HCT116 (cell line): ENCODE results near the gene CD93. TPM values are rescaled to one million over a fixed set of nuclear protein-coding genes. Genes with fewer than 3 reads are reported as not detected.

Experiments
- ATAC-seq: fragments of 200-7000 bp; cut with Tn5 transposase; 2 replicates; pipeline ENCODE4 v1.9.1; 2020; ENCODE audit warnings: mild to moderate bottlenecking, moderate library complexity
- BruUV-seq: library from RNA; stranded (reverse); fragments of 400-500 nt; replicated peaks from 2 replicates; lab custom pipeline; 2021; lab: Mats Ljungman, UMichigan
- CTCF ChIA-PET: fragments of 300-600 bp; sonication (Branson Sonifier 250); formaldehyde crosslinking; loops from one replicate; lab custom pipeline; 2021; ENCODE audit warnings: antibody characterized with exemption; lab: Charles Lee
- POLR2A ChIA-PET: fragments of 300-600, 350-600 bp; sonication (Branson Sonifier 250); formaldehyde crosslinking; loops from one replicate; lab custom pipeline; 2021; ENCODE audit warnings: antibody characterized with exemption; lab: Charles Lee
- RAD21 ChIA-PET, 2 experiments: fragments of 300-600 bp; sonication (Branson Sonifier 250); formaldehyde crosslinking; loops; one replicate each; lab custom pipeline; 2023; ENCODE audit warnings: low total read pairs in 2 of 2; ENCODE audit not compliant: uncharacterized antibody in 2 of 2, unreplicated experiment in 2 of 2, low non-redundant PET in 1 of 2; lab: Charles Lee
- DNase-seq: peaks from one replicate; pipeline ENCODE4 v3.0.0-alpha.2; 2010; ENCODE audit warnings: low read depth, low spot score
- H2AFZ ChIP-seq: fragments of 200-600 bp; shearing (Covaris generic), sonication (generic); 2 replicates; pipeline ENCODE4 v1.6.1; 2017; ENCODE audit warnings: low read depth, mixed run types, mixed read lengths, antibody characterized with exemption, low read length; ENCODE audit not compliant: poor library complexity, severe bottlenecking
- H3K27ac ChIP-seq: 2 replicates; pipeline ENCODE4 v1.5.1; 2012; ENCODE audit warnings: low read depth, low read length
- H3K27me3 ChIP-seq: fragments of 200-600 bp; sonication (generic); 2 replicates; pipeline ENCODE4 v1.6.1; 2016; ENCODE audit warnings: mixed run types, low read length, mixed read lengths; ENCODE audit not compliant: insufficient read depth
- H3K36me3 ChIP-seq, 2 experiments: fragments of 200-500 bp in 1 of 2; fragments of 200-600 bp in 1 of 2; sonication (Bioruptor generic) in 1 of 2; sonication (generic) in 1 of 2; 2 replicates each; pipeline versions ENCODE4 v1.5.1 to v1.6.1; 2014 to 2016; ENCODE audit warnings: low read length in 2 of 2, inconsistent platforms in 1 of 2, mixed read lengths in 1 of 2, mixed run types in 1 of 2; ENCODE audit not compliant: insufficient read depth in 2 of 2, control insufficient read depth in 1 of 2
- H3K4me1 ChIP-seq, 2 experiments: fragments of 200-600 bp in 1 of 2; sonication (generic) in 1 of 2; 2 replicates each; pipeline versions ENCODE4 v1.5.1 to v1.6.1; 2012 to 2017; ENCODE audit warnings: low read length in 2 of 2, inconsistent platforms in 1 of 2, mild to moderate bottlenecking in 1 of 2, mixed read lengths in 1 of 2, mixed run types in 1 of 2, moderate library complexity in 1 of 2; ENCODE audit not compliant: insufficient read depth in 2 of 2, control insufficient read depth in 1 of 2
- H3K4me2 ChIP-seq: fragments of 200-600 bp; sonication (generic); 2 replicates; pipeline ENCODE4 v1.6.1; 2017; ENCODE audit warnings: mixed run types, low read length, mixed read lengths
- H3K4me3 ChIP-seq, 2 experiments: fragments of 200-600 bp in 1 of 2; sonication (generic) in 1 of 2; replicated peaks in 1 of 2; 2 replicates each; pipeline ENCODE4 v1.5.1; 2011 to 2016; ENCODE audit warnings: low read length in 2 of 2, control low read depth in 1 of 2, low read depth in 1 of 2, mild to moderate bottlenecking in 1 of 2, mixed read lengths in 1 of 2, mixed run types in 1 of 2
- H3K79me2 ChIP-seq: fragments of 200-600 bp; sonication (generic); 2 replicates; pipeline ENCODE4 v1.6.1; 2017; ENCODE audit warnings: mild to moderate bottlenecking, mixed run types, low read length, moderate library complexity, mixed read lengths; ENCODE audit not compliant: insufficient read depth
- H3K9ac ChIP-seq: fragments of 200-600 bp; sonication (generic); 2 replicates; pipeline ENCODE4 v1.6.1; 2016; ENCODE audit warnings: low read length, mixed read lengths
- H3K9me2 ChIP-seq: fragments of 200-600 bp; sonication (generic), shearing (Covaris generic); 2 replicates; pipeline ENCODE4 v1.6.1; 2017; ENCODE audit warnings: mixed run types, mild to moderate bottlenecking, moderate library complexity; ENCODE audit not compliant: insufficient read depth
- H3K9me3 ChIP-seq, 2 experiments: fragments of 200-500 bp in 1 of 2; fragments of 200-600 bp in 1 of 2; sonication (Bioruptor generic) in 1 of 2; sonication (generic) in 1 of 2; 2 replicates each; pipeline ENCODE4 v1.6.1; 2014 to 2017; ENCODE audit warnings: low read length in 2 of 2, mixed read lengths in 2 of 2, inconsistent platforms in 1 of 2, low read depth in 1 of 2, mild to moderate bottlenecking in 1 of 2, mixed run types in 1 of 2, moderate library complexity in 1 of 2; ENCODE audit not compliant: control insufficient read depth in 1 of 2, insufficient read depth in 1 of 2
- H4K20me1 ChIP-seq: fragments of 200-600 bp; sonication (generic), shearing (Covaris generic); 2 replicates; pipeline ENCODE4 v1.6.1; 2017; ENCODE audit warnings: mixed run types, mild to moderate bottlenecking, moderate library complexity; ENCODE audit not compliant: insufficient read depth
- CBX3 ChIP-seq: IDR thresholded peaks from 2 replicates; pipeline ENCODE4 v1.6.1; 2012; ENCODE audit warnings: low read depth
- CEBPB ChIP-seq: IDR thresholded peaks from 2 replicates; pipeline ENCODE4 v1.6.1; 2012; ENCODE audit warnings: low read depth
- EGR1 ChIP-seq: IDR thresholded peaks from 2 replicates; pipeline ENCODE4 v1.6.1; 2012; ENCODE audit warnings: low read depth
- ELF1 ChIP-seq: IDR thresholded peaks from 2 replicates; pipeline ENCODE4 v1.6.1; 2012; ENCODE audit warnings: low read depth, borderline replicate concordance
- EZH2phosphoT487 ChIP-seq: fragments of 200-600 bp; IDR thresholded peaks from 2 replicates; pipeline ENCODE4 v1.6.1; 2018; ENCODE audit warnings: antibody characterized with exemption, borderline replicate concordance
- FOSL1 ChIP-seq: IDR thresholded peaks from 2 replicates; pipeline ENCODE4 v1.6.1; 2012; ENCODE audit warnings: low read depth
- POLR2A ChIP-seq: IDR thresholded peaks from 2 replicates; pipeline ENCODE4 v1.7.0; 2011; ENCODE audit warnings: borderline replicate concordance; ENCODE audit not compliant: insufficient read depth, insufficient read length; ENCODE audit errors: extremely low read depth
- SIN3A ChIP-seq: IDR thresholded peaks from 2 replicates; pipeline ENCODE4 v1.6.1; 2012; ENCODE audit warnings: low read depth
- SRF ChIP-seq: IDR thresholded peaks from 2 replicates; pipeline ENCODE4 v1.6.1; 2012; ENCODE audit warnings: low read depth
- YY1 ChIP-seq: IDR thresholded peaks from 2 replicates; pipeline ENCODE4 v1.6.1; 2011; ENCODE audit warnings: low read length, low read depth, moderate library complexity, mild to moderate bottlenecking; ENCODE audit not compliant: insufficient replicate concordance; ENCODE audit errors: extremely low read depth
- intact Hi-C: fragments of 100-400 bp; cut with micrococcal nuclease; formaldehyde crosslinking; loops from 2 replicates; pipeline ENCODE4 v1.10.0; 2022
- total RNA-seq: library from RNA; stranded (reverse); gene quantifications from one replicate; pipeline ENCODE4 v1.2.1, GENCODE V29; 2021; ENCODE audit not compliant: unreplicated experiment
- TF ChIP-seq, protein P1 (sequence below): IDR thresholded peaks from 2 replicates; pipeline ENCODE4 v1.6.1; 2012

The CD93 gene
- total RNA-seq, 1 experiment from 2014 or later, result 0.07 TPM

DNA sequence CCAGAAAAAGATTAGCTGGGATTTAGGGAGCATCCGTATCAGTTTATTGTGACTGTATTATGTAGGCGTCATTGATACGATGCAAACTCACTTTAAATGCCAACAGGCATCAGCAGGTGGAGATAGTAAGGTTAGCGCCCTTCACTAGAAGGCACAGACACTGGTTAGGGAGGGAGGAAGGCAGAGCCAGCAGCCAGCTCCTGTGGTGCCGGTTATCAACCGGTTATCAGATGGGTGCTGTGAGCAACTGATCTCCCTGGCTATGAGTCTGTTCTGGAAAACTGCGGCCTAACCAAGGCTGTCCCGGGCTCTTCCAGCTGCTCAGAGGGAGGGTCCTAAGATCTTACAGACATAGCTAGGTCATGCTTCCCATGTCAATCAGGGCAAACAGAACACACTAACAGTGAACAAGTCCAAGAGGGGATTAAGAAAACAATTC lies 47.5 kb upstream of the CD93 start (continued):
- no peak for TF ChIP-seq POLR2A

DNA sequence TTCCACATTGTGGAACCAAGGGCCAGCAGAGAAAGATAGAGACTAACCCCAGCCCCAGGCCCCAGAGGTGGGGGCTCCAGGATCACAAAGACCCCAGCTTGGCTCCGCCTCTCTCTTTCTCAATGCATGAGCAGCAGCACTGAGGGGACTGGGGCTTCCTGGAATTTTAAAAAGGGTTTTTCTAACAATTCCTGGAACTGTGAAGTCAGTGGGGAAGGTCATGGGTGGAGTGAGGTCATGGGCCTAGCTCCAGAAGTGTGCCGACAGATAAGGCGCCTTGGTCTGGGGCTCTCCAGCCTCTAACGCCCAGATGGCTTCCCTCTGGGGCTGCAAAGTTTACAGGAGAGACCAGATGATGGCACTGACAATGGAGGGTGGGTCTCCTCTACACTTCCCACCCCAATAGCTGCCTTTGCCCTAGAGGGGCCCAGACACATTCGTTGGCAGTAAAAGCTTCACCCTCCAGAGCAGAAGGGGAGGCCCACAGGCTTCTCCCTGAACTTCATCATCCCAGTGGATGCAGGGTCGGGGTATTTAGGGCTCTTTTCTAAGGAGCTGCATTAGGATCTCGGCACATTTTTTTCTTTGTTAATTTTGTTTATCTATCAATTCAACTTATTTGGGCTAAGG lies 46.9 kb upstream of the CD93 start:
- H3K9me3 ChIP-seq, result no peaks in the 10 kb centered on the region
- H3K4me3 ChIP-seq, result no peak overlapping the region
- intact Hi-C loops, result no loop called here
- no peaks in the 10 kb centered on the region for H4K20me1 ChIP-seq
- no peaks in the 10 kb centered on the region for H3K36me3 ChIP-seq
- no TSS peak for BruUV-seq
- POLR2A ChIA-PET, result no interaction called here
- no peak overlapping the region for H3K9ac ChIP-seq
- ATAC-seq, result no peak
- no peak for DNase-seq
- H3K27me3 ChIP-seq, result no peaks in the 10 kb centered on the region
- CTCF ChIA-PET, result no interaction called here
- H3K9me2 ChIP-seq, result no peaks in the 10 kb centered on the region
- no peak overlapping the region for H3K4me2 ChIP-seq
- RAD21 ChIA-PET, result no interaction called here
- H3K79me2 ChIP-seq, result no peaks in the 10 kb centered on the region
- peaks cover 0 to 25% of the 10 kb centered on the region in 2 experiments; a peak in 2 of 4 replicates for H3K4me1 ChIP-seq
- TF ChIP-seq CEBPB, result no peak
- TF ChIP-seq, protein P1, sequence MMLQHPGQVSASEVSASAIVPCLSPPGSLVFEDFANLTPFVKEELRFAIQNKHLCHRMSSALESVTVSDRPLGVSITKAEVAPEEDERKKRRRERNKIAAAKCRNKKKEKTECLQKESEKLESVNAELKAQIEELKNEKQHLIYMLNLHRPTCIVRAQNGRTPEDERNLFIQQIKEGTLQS, result no peak
- no peak for TF ChIP-seq YY1
- no peak for TF ChIP-seq ELF1
- no peak for TF ChIP-seq EGR1
- TF ChIP-seq CBX3, result no peak
- no peak for TF ChIP-seq EZH2phosphoT487
- no peak for TF ChIP-seq SRF
- no peak for TF ChIP-seq FOSL1
- no peak for TF ChIP-seq SIN3A
- H2AFZ ChIP-seq, result no peak overlapping the region
- H3K27ac ChIP-seq, result no peak overlapping the region
